NCI-H1694 (cell line): ENCODE data around the gene SAMD4A.
"Not testable (repeated sequence)": the region's sequence is repeated elsewhere in the genome, so short reads cannot be mapped to it uniquely, and the experiment has no call there.

Experiments
- DNase-seq: peaks from one replicate; lab custom pipeline; 2025; lab: John Stamatoyannopoulos, UW

SAMD4A gene

DNA sequence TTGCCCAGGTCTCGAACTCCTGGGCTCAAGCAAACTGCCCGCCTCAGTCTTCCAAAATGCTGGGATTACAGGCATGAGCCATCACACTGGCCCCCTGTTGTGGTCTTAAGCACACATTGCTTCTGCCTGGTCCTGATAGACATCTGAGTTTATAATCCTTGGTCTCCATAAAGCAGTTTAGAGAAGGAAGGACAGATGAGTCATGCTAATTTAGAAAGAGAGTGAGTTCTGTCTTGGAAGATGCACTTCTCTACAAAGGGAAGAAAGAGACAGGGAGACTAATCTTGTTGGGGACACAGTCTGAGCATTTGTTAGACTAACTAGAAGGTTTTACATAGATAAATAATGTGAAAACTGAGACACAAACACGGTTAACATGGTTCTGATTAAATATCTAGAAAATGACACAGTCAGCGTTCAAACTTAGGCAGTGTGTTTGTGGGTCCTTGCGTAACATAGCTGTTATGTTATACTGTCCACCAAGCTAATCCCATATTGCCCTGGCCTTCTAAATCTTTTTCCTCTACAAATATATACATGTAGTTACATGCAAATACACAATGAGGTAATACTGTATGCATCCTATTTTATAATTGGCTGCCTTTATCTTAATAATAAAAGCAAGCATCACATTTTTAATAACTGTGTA, 31.0 kb downstream of the SAMD4A start:
- no peak for DNase-seq

DNA sequence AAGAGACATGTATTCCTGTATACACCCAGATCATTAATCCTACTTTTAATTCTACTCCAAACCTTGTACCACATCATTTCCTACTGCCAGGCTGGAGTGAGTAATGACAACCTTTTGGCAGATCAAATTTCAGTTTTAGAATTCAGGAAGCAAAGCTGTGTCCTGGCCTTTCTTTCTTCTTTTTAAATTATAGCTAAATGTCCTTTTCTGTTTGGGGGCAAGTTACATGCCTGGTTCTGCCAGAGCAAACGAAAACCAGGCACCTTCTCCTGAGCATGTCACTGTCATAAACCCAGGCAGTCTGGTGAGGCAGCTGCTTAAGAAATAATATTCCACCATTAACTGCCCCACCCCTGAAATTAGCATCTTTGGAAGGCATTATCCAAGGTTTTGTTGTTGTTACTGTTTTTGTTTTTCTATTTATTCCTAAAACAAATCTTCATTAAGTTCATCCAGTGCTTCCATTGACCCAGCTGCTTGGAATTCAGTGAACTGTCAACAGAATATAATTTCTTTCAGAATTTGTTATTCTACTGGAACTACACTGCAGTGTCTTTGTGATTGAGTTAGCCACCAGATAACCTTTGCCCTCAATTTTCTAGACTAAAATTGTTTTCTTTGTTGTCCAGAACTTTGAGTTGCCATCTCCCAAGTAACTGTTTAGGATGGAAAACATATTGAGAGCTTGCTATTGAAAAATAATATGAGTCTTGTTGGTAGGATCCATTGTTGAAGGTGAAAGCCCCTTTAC, 33.2 kb downstream of the SAMD4A start:
- DNase-seq, result no peak

DNA sequence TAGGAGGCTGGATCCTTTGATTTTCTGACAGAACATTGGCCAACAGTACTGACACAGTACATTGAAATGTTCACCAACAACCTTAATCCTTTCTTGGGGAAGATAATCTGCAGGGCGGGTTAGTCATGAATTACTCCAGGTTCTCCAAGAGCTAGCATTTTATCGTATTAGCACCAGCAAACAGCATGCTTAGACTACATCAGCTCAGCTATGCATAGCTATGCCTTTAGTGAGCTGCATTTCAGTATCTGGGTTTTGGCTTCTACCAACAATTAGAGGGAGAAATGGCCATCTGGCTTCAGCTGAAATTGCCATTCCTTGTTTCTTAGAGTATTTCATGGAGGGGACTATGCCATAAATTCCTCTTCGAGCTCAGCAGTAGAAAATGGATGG, 33.8 kb downstream of the SAMD4A start:
- no peak for DNase-seq

DNA sequence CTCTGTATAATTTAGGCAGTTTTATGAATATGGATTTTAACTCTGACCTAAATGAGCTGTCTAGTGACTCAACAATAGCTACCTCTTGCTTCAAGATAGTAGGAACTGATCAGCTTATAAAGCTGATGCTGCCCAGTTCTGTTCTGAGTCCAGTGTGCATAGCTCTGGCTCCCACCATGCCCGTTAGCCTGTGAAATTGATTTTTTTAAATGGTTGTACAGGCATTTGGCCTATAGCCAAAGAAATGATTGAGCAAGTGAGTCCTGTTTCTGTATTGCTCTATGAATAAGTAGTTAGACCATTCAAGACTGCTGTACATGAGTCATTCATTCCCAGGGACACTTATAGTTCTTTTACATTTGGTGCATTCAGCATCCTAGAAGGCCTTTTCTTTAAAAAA, 36.4 kb downstream of the SAMD4A start:
- DNase-seq, result no peak

DNA sequence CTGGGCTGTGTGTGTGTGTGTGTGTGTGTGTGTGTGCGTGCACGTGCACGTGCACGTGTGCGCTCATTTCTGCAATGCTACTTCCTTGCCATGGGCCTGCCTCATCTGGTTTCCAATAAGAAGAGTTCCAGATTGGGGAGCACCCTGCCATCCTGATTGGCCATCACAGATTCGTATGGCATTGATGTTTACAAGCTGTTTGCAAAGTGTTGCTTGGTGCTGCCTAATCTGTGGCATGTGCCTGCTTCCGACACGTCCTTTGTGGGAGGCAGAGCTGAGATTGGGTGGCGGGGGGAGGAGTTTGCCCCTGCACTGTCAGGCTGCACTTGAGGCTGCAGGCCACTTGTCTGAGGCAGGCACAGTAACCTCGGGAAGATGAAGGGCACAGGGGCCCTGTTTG, 39.2 kb downstream of the SAMD4A start:
- no peak for DNase-seq

DNA sequence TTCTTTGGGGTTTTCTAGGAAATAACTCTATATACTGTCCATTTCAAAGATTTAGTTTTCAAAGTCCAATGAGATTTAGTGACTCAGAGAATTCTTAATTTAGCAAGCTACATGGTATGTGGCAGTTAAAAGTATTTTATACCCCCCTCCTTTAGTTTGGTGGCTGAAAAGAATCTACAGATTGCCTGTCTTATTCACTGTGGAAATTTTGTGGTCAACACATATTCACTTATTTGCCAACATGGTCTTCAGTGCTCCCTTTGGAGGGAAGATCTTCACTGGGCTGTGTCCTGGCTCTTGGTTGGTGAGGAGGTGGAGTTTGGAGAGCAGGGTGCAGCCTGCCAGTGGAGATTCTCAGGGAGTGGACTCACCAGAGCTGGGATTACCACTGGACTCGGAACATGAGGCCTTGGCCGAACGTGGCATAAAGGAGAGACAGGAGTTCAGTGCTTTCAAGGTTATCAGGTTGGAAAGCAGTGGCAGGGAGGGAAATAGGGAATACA, 39.8 kb downstream of the SAMD4A start:
- no peak for DNase-seq

DNA sequence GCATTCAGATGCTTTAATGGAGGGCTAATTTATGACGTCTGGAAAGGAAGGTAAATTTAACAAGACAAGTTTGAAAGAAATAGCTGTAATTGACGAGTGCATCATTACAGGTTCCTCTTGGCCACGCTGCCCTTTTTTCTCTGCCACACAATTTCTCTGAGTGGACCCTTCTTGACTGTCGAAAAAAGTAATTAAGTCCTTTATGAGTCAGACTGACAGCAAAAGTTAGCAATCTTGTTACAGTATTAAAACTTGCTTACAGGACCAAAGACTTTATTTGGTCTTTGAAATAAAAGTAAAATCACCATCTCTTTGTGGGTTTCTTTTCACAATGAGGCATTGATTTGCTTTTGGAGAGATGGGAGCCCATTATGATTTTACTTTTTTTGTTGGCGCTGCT, 42.6 kb downstream of the SAMD4A start:
- DNase-seq, result no peak

DNA sequence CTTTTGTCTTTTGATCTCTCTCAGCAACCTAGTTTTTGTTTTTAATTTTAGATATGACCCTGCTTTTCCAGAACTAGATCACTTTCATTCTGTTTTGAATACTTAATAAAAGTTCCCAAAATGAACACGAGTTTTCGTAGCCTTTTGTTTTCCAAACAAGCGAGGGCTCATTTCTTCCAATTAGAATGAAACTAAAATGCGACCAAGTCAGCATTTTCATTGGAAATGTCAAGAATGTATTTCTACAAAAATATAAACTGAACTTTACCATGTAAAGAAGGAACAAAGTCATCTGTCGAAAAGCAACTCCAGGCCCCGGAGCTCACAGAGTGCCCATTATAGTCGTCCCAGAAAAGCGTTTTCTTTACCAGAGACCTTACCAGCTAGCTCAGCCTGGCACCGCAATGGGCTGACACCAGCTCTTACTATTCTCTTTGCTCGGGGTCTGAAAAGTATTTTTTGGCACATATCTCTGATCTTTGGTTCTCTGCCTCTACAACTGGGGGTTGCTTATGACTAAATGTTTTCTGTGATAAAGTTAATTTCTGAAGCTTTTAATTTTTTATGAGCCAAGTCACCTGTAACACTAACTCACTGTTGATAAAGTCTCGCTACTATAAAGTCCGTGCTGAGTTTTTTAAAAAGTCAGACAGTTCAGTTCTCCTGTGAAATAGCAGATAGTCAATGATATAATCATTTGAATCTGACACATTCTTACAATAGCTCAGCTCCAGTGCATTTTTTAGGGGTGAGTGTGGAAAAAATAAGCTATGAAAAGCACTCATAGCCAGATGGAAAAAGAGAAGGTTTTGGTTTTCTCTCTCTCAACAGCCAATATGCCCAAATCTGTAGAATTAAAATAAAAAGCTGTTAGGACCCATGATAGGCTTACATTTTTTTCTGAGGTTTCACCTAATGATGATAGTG, 43.4 kb downstream of the SAMD4A start:
- DNase-seq, result no peak

DNA sequence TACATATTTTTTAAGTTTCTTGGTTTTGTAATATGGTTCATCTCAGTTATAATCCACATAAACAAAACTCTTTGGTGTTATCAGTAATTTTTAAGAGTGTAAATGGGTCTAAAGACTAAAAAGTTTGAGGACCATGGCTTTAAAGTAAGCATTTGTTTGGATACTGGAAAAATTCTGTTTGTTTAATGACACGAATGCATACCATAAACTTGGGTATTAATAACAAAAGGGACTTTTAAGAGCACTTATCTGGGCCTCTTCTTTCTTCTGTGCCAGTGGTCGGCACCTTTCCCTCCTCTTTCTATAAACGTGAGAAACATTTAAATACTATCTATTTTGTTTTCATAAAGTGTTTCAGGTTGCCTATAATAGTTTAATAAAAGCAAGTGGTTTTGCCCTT, 47.4 kb downstream of the SAMD4A start:
- DNase-seq, result no peak

DNA sequence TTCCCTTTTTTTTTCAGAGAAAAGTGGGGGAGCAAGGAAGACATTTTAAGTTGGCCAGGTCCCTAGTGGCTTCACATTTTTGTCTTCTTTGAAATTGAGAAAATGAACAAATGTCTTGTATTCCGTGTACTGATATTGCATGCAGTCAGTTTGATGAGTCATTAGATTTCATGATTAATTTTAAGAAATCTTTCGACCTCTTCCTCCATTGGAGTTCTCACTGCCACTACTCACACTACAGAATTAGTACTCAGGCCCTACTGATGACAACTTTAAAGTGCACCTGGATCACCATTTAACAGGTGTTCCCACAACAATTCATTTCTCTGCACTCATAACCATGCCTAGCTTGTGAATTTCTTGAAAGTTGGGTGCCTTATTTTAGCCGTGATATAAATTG, 50.5 kb downstream of the SAMD4A start:
- DNase-seq, result no peak

DNA sequence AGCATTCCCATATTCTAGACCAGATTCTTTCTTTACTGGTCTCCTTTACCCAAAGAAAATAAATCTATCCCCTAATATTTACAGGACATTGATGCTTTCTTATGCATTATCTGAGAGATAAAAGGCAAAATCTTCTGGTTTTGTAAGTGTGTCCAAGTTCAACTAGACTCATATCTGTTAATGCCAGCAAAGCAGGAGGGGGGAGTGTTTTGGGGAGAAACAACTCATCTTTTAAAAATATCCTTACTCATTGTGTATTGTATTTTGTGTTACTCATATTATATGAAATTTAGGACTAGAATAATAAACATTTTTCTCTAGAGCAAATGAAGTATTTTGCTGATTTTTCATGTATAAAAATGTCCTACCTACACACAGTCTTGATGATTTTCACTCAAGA, 54.8 kb downstream of the SAMD4A start:
- DNase-seq, result no peak

DNA sequence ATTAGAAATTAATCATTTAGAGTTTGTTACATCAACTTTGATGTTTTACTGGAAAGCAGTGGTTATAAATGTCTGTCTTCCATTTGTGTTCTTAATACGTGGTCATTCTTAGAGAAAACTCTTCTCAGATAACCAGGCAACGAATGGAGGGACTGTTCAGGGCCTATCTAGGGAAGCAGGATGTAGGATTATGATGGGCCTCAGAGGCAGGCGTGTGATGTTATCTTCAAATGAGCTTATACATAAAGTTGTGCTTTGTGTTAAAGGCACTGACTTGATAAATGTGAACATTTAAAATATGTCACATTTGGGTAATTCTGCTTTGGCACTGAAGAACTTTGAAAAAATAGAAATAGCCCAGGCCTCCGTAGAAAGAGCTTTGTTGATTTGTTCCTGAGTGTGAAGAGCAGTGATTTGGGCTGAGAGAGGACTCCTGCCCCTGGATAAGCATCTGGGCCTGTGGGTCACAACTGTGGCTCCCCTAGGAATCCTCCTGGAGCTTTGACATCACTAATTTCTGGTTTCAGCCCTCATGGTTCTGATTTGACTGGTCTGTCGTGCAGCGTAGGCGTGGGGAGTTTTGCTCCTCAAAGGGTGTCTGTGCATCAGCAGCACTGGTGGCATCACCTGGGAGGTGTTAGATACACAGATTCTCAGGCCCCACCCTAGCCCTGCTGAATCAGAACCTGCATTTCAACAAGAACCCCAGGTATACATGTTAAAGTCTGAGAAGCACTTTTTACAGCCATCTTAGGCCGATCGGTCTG, 55.4 kb downstream of the SAMD4A start:
- no peak for DNase-seq

DNA sequence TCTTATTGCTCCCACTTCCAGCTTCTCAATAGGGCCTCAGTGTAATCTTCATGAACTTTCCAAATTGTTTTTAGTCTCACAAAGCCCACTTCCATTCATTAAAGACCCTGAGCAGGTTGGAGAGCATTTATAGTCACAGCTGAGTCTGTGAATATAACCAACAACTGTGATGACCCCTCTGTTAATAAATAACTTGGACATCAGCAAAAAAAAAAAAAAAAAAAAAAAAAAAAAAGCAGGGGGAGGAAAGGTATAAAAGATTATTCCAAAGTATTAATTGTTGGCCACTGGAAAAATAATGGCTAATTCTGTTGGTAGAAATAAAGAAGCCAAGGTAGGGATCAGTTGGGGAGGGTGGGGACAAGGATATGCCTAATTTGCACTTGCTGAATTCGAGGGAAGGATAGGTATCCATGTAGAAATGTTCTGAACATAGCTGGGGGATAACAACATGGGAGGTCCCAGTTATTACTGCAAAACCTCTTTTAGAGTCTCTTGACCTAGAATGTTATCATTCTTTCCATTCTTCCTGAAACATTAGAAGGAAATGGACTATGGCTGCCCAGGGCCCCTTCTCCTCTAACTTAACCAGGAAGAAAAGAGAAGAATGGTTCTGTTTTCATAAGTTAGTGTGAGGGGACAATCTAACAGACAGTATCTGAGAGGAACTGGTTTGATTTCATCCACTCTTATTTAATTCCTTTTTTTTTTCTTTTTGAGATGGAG, 56.5 kb downstream of the SAMD4A start:
- no peak for DNase-seq

DNA sequence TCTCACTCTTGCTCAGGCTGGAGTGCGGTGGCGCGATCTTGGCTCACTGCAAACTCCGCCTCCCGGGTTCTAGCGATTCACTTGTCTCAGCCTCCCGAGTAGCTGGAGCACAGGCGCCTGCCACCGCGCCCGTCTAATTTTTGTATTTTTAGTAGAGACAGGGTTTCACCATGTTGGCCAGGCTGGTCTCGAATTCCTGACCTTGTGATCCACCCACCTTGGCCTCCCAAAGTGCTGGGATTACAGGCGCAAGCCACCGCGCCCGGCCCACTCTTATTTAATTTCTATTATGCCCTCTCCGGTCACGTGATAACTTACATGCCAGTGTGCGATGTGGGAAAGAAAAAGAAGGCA, 57.1 kb downstream of the SAMD4A start:
- not testable (repeated sequence) for DNase-seq

DNA sequence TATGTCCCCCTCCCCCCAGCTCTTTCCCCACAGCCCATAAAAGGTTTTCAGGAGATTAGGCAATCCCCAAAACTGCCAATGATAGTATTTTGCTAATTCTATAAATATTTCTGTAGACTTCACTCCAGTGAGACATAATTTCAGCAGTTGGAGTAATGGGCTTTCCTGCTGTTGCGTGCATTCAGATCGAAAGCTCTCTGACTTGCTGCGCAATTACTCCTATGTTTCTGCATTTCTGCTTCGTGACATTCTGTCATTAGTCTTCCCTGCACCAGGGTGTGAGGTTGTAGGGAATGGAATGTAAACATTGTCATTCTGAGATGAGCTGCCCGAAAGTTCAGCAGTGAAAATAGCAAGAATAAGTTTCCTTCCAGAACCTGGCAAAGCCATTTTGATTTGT, 58.2 kb downstream of the SAMD4A start:
- no peak for DNase-seq

DNA sequence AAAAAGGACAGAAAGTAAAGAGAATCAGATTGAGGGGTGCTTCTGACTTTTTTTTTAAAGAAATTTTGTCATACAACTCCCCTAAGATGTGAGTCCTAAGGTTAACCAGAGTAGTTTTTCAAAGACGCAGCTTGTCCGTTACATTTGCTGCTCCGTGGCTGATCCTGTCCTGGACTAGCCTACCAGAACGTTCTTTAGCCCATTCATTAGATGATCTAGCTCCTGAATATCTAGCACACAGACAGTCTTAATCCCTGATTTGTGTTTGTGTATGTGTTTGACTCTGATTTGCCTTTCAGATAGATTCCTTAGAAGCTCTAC, 60.3 kb downstream of the SAMD4A start:
- DNase-seq, result no peak

DNA sequence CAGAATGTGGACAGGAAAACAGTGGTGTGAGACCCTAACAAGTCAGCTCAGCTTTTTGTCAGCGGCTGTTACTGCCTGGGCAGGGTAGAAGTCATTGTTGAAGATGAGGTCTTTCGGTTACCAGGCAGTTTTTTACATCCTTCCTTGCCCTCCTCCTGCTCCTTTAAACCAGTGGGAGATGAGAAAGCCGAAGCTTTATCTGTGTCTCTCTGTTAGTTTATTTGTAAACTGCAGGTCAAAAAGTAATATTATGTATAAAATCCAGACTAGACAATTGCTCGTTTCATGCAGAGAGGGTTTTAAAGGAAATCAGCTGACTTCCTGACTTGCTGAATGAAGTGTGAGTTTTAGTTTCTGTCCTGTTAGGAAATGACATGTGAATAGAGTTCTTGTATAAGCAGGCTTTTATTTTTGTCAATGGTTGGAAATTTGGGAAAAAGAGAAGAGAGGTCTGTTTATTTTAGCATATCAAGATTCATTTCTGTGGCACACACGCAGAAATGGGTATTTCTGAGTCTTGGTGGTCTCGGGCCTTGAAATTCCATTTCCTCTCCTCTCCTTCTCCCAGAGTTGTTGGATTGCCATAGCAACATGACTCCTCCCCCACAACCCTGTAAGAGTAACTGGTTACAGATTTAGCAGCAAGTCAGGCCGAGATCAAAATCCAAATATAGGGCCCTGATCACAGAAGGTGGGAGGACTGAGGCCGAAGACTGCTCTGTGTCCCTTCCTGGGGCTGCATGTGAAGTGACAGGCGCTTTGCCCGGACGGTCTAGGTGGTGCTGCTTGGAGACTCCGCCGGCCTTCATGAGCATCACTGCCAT, 60.8 kb downstream of the SAMD4A start:
- no peak for DNase-seq

DNA sequence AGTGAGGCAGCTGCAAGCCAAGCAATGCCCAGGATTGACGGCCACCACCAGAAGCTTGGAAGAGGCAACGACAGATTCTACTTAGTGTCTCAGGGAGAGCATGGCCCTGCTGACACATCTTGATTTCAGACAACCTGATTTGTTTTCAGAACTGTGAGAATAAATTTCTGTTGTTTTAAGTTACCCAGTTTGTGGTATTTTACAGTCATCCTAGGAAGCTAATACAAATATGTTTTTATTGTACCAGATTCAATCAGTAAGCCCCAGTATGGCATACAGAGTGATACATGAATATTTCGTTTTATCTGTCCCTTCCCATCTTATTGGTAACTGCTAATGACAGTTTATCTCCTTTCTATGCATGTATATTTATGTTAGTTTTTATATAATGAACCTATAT, 62.3 kb downstream of the SAMD4A start:
- no peak for DNase-seq

DNA sequence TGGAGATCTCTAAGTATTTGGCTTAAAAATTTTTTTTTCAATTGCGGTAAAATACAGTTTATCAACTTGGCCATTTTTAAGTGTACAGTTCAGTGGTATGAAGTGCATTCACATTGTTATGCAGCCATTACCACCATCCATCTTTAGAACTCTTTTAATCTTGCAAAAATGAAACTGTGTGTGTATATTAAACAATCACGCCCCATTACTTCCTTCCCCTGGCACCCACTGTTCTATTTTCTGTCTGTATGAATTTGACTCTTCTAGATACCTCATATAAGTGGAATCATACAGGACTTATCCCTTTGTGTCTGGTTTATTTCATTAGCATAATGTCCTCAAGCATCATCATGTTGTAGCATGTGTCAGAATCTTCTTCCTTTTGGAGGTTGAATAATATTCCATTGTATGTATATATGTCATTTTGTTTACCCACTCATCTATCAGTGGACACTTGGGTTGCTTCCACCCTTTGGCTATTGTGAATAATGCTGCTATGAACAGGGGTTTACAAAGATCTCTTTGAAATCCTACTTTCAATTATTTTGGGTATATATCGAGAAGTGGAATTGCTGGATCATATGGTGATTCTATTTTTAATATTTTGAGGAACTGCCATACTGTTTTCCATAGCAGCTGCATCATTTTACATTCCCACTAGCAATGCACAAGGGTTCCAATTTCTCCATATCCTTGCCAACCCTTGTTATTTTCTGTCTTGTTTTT, 62.9 kb downstream of the SAMD4A start:
- DNase-seq, result no peak

DNA sequence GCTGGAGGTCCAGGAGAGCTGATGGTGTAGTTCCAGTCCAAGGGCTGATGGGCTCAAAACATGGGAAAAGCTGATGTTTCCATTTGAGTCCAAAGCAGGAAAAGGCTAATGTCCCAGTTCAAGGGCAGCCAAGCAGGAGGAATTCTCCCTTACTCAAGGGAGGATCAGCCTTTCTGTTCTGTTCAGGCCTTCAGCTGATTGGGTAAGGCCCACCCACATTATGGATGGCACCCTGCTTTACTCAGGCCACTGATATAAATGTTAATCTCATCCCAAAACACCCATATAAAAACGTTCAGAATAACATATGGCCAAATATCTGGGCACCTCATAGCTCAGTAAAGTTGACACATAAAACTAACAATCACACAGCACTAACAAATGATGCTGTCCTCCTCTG, 64.1 kb downstream of the SAMD4A start:
- DNase-seq, result no peak
